Fibroblast of pulmonary artery (primary cell): Measurements from ENCODE around the gene CDKL5.
A peak's percentile ranks its signal among the peaks of the same experiment; 100 is the strongest.

Experiments used
- DNase-seq: peaks from one replicate; pipeline ENCODE4 v3.0.0-alpha.2; 2010; ENCODE audit warnings: low read depth
- H3K4me3 ChIP-seq: replicated peaks from 2 replicates; pipeline ENCODE4 v1.5.1; 2011; ENCODE audit warnings: low read depth, mild to moderate bottlenecking, control low read depth, low read length, moderate library complexity
- TF ChIP-seq, protein P1 (sequence below): IDR thresholded peaks from 2 replicates; pipeline ENCODE4 v1.5.1; 2011; ENCODE audit warnings: mild to moderate bottlenecking, control low read depth, low read length, inconsistent platforms; ENCODE audit errors: missing control alignments

The CDKL5 gene

GRCh38 chrX:18558799-18559198 is 133.4 kb downstream of the CDKL5 start:
- no peak for DNase-seq
- no peak overlapping the region for H3K4me3 ChIP-seq
- TF ChIP-seq, protein P1, sequence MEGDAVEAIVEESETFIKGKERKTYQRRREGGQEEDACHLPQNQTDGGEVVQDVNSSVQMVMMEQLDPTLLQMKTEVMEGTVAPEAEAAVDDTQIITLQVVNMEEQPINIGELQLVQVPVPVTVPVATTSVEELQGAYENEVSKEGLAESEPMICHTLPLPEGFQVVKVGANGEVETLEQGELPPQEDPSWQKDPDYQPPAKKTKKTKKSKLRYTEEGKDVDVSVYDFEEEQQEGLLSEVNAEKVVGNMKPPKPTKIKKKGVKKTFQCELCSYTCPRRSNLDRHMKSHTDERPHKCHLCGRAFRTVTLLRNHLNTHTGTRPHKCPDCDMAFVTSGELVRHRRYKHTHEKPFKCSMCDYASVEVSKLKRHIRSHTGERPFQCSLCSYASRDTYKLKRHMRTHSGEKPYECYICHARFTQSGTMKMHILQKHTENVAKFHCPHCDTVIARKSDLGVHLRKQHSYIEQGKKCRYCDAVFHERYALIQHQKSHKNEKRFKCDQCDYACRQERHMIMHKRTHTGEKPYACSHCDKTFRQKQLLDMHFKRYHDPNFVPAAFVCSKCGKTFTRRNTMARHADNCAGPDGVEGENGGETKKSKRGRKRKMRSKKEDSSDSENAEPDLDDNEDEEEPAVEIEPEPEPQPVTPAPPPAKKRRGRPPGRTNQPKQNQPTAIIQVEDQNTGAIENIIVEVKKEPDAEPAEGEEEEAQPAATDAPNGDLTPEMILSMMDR: no peak

- no peak overlapping the region for H3K4me3 ChIP-seq
- no peak for DNase-seq
- TF ChIP-seq, protein P1: no peak
Observed at GRCh38 chrX:18561020-18561419, 135.6 kb downstream of the CDKL5 start.

- H3K4me3 ChIP-seq: no peak overlapping the region
- TF ChIP-seq, protein P1: no peak
- no peak for DNase-seq
Observed at GRCh38 chrX:18565727-18566126, 140.3 kb downstream of the CDKL5 start.

DNA sequence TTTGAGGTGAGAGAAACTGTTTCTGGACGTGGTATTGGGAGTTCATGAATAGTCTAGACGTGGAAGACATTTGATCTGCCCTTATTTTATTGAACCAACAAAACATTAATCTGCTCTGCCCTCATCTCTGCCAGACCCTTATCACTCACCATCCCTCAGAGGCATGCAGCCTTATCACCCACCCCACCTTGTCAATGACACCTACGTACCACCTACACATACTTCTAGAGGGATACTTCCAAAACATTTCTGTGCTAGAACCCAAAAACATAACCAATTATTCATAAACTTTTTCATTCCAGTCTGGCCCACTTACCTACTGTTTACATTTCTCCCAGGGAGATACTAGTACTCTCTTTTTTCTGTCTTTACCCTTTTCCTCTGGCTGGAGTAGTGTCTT is 141.3 kb downstream of the CDKL5 start:
- no peak overlapping the region for H3K4me3 ChIP-seq
- DNase-seq: no peak
- TF ChIP-seq, protein P1: no peak

- TF ChIP-seq, protein P1: no peak
- H3K4me3 ChIP-seq: no peak overlapping the region
- DNase-seq: no peak
Observed at GRCh38 chrX:18573556-18573955, 148.1 kb downstream of the CDKL5 start.

GRCh38 chrX:18574591-18574990 is 149.2 kb downstream of the CDKL5 start:
- DNase-seq: peak; percentile 66
- H3K4me3 ChIP-seq: no peak overlapping the region
- TF ChIP-seq, protein P1: no peak

DNA sequence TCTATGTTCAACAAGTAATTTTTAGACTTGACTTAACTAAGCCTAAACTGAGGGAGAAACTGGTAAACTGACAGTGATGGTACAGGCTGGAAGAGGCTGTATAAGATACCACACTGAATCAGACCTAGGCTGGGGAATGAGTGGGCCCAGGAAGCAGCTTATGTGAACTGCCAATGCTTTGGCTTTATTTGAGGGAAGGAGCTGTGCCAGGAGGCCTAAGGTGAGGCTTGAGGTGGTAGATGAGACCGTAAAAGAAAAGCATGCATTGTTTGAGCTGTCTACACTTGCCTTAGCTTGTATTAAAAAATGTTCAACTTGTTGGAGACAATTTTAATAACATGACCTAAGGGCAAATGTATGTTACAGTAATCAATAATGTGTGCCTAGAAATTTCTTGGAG is 150.3 kb downstream of the CDKL5 start:
- DNase-seq: no peak
- no peak overlapping the region for H3K4me3 ChIP-seq
- TF ChIP-seq, protein P1: no peak
